Germinal center (tissue), 1 donor: Measurements from ENCODE around the gene YWHAG.
"Not testable (repeated sequence)": the region's sequence is repeated elsewhere in the genome, so short reads cannot be mapped to it uniquely, and the experiment has no call there.

ENCODE experiments used
- DNase-seq: peaks from one replicate; pipeline ENCODE4 v3.0.0; 2012; ENCODE audit warnings: mixed read lengths, low spot score

The YWHAG gene

DNA sequence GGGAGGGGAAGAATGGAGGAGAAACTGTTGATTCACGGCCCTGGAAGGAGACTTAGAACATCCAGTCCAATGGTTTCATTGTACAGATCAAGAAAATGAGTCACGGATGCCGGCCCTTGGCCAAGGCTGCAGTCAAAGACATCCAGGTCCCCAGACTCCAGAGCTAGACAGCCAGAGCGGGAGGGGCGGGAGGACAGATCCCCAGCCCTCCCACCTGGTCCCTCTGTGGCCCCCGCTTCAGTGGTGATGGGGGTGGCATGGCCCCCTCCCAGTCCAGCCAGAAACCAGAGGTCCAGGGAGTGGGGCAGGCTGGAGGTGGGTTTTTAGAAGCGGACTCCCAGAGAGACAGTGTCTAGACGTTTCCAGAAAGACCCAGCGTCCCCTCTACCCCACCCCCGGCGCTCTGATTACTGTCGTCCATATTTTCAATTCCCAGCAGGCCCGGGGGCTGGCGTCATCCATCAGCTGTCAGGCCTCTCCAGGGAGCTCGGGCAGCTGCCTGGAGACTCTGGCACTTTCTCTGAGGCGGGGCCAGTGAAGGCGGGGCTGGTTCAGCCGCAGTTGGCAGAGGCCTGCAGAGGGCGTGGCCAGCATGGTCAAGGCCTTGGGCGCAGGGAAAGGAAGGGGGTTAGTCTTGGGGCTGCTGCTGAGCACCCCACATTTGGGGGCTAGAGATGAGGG lies 64.3 kb downstream of the YWHAG start:
- DNase-seq, result peak; percentile 36

DNA sequence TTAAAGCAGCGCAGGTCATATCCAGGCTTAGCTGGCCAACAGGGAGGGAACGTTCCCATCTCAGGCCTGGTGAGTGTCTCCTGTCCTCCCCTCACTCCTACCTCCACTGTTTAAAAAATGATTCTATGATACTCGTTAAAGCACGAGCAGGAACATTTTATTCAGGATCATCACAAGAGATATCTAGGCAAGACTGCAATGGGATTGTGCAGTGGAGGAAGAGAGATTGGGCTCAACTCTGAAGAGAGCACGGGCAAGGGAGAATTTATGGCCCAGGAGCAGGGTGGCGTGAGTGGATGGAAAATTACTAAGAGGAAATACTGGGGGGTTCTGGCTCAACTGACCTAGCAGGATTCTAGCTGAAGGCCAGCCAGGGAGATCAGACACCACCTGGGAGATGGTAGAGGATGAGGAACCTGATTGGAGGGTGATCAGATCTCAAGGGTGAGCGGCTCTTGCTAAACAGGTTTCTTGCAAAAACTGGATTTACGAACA lies 65.3 kb downstream of the YWHAG start:
- no peak for DNase-seq

GRCh38 chr7:76292911-76293310 lies 65.9 kb downstream of the YWHAG start:
- DNase-seq, result not testable (repeated sequence)

GRCh38 chr7:76292213-76292573 lies 66.6 kb downstream of the YWHAG start:
- no peak for DNase-seq

DNA sequence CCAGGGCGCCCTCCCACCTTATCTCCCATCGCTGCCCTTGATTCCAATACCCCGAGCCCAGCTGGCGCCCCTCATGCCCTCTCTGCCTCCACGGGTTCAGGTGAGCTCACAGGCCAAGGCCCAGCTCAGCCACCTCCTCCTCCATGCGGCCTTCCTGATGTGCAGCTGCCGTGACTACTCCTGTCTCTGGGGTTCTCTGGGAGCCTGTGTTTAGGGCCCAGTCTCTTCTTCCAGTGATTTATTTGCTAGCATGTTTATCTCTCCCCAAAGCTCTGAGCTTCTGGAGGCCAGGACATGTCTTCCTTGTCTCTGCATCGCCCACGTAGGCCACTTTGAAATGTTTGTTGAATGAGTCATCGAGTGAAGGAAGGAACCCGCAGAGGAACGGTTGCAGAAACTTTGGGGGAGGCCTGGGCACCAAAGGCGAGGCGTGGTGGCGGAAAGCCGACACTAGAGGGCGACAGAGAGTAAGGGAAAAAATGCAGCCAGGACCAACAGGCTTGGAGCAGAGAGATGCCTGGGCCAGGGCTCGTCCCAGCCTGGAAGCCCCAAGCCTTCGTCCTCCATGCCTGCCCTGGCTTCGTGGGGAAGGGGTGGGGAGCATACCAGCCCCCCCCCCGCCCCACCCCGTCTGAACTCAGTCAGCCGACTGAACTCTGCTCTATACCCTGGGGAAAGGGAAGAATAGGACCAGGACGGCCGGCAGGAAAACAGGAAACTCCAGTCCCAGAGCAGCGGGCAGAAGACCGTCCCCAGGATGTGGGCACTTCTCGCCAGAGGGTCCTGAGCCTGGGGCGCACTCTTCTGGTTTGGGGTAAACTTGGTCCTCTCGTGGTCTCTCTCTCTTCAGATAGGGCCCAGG lies 67.2 kb downstream of the YWHAG start:
- DNase-seq, result peak; percentile 81

DNA sequence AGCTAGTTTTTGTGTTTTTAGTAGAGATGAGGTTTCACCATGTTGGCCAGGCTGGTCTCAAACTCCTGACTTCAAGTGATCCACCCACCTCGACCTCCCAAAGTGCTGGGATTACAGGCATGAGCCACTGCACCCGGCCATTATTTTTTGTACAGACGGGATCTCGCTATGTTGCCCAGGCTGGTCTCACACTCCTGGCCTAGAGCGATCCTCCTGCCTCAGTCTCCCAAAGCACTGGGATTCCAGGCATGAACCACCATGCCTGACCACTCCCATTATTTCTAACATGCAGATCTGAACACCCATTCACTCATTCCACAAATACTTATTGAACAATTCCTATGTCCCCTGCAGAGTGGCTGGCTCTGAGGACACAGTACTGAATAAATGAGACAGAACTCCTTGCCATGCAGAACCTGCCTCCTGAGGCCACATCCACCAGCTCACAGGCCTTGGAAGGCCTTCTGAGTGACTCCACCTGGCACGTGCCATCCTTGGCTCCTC lies 67.9 kb downstream of the YWHAG start:
- DNase-seq, result not testable (repeated sequence)

- DNase-seq, result no peak
Observed at GRCh38 chr7:76286842-76287403, 71.9 kb downstream of the YWHAG start.

GRCh38 chr7:76285604-76286374 lies 73.0 kb downstream of the YWHAG start:
- DNase-seq, result no peak

GRCh38 chr7:76283254-76284159 lies 75.3 kb downstream of the YWHAG start:
- no peak for DNase-seq

- no peak for DNase-seq
Observed at GRCh38 chr7:76282344-76283253, 76.2 kb downstream of the YWHAG start.

GRCh38 chr7:76281706-76282343 lies 77.0 kb downstream of the YWHAG start:
- DNase-seq, result no peak

GRCh38 chr7:76281006-76281705 lies 77.6 kb downstream of the YWHAG start:
- no peak for DNase-seq

DNA sequence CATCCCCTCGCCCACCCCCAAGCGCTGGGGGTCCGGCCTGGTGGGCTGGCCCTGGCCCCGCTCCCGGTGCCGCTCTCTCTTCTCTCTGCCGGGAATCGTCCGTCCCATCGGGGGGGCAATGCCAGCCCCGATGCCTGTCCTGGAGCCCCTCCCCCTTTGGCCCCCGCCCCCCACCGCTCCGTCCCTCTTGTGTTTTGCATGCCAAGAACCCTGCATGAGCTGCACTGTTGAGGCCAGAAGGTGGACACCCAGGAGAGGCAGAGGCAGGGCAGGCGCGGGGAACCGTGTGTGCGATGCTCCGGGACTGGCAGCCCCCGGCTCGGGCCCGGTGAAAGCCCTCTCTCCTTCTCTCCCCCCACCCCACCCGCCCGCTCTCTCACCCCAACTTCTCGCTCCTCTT lies 78.4 kb downstream of the YWHAG start:
- DNase-seq, result no peak

DNA sequence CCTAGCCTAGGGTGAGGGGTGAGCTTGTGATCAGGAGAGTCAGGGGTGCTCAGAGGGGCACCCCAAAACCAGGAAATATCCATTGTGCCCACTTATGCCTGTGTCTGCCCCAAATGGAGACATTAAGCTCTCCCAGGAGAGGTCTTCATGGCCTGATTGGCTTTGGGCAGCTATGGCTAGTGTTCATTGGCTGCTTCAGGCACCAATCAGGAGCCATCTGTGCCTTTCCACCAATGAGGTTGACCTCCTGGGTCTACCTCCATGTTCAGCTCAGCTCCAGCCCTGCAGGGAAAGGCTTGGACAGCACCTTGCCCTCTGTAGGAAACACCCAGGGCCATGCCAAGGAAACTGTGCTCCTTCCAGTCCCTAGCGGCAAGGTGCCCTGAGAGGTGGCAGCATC lies 80.3 kb downstream of the YWHAG start:
- no peak for DNase-seq
